GM12878 (cell line): ENCODE measurements around the gene RASA1. TPM values are rescaled to one million over a fixed set of nuclear protein-coding genes. Genes with fewer than 3 reads are reported as not detected.

Experiments
- ATAC-seq: fragments of 200-7000 bp; cut with Tn5 transposase; 3 replicates; pipeline ENCODE4 v1.9.1; 2020; ENCODE audit warnings: mild to moderate bottlenecking, moderate library complexity
- BruUV-seq: library from RNA; stranded (reverse); fragments of 400-500 nt; replicated peaks from 2 replicates; lab custom pipeline; 2021; lab: Mats Ljungman, UMichigan
- CTCF ChIA-PET: fragments of 300-600 bp; sonication (Branson Sonifier 250); formaldehyde crosslinking; extraction: SDS; loops from one replicate; lab custom pipeline; 2021; ENCODE audit warnings: inconsistent platforms; lab: Yijun Ruan, JAX
- POLR2A ChIA-PET: fragments of 350-600 bp; formaldehyde crosslinking; extraction: SDS; loops from one replicate; lab custom pipeline; 2021; ENCODE audit warnings: inconsistent platforms; lab: Charles Lee
- RAD21 ChIA-PET: fragments of 300-600 bp; sonication (Branson Sonifier 250); formaldehyde crosslinking; loops from one replicate; lab custom pipeline; 2023; ENCODE audit warnings: antibody characterized with exemption; ENCODE audit not compliant: unreplicated experiment; lab: Charles Lee
- SMC1A ChIA-PET: fragments of 300-600 bp; sonication (Branson Sonifier 250); formaldehyde crosslinking; loops from one replicate; lab custom pipeline; 2023; ENCODE audit not compliant: unreplicated experiment, uncharacterized antibody; lab: Charles Lee
- DNase-seq: peaks from one replicate; pipeline ENCODE4 v3.0.0-alpha.2; 2011; ENCODE audit warnings: low read depth, low spot score
- FAIRE-seq: peaks from 3 replicates; lab custom pipeline; 2011; peaks lifted over from hg19 to GRCh38; lab: Jason Lieb, UNC
- H2AFZ ChIP-seq: 2 replicates; pipeline ENCODE4 v1.6.0; 2011; ENCODE audit warnings: low read depth, low read length, control low read depth; ENCODE audit not compliant: control insufficient read depth
- H3K27ac ChIP-seq: 2 replicates; pipeline ENCODE4 v1.5.1; 2011; ENCODE audit warnings: control low read depth; ENCODE audit not compliant: control insufficient read depth, insufficient read depth
- H3K27me3 ChIP-seq, 2 experiments: replicated peaks in 1 of 2; 2 replicates each; pipeline versions ENCODE4 v1.6.0 to v1.6.1; 2011; ENCODE audit warnings: low read length in 1 of 2; ENCODE audit not compliant: control insufficient read depth in 2 of 2, insufficient read depth in 2 of 2
- H3K36me3 ChIP-seq, 2 experiments: 2 replicates each; pipeline ENCODE4 v1.5.1; 2011; ENCODE audit warnings: low read length in 1 of 2; ENCODE audit not compliant: control insufficient read depth in 2 of 2, insufficient read depth in 2 of 2
- H3K4me1 ChIP-seq: 2 replicates; pipeline ENCODE4 v1.6.1; 2011; ENCODE audit warnings: mild to moderate bottlenecking, low read length, moderate library complexity, mixed read lengths; ENCODE audit not compliant: control insufficient read depth, insufficient read depth
- H3K4me2 ChIP-seq: 2 replicates; pipeline ENCODE4 v1.6.0; 2011; ENCODE audit warnings: control low read depth; ENCODE audit not compliant: control insufficient read depth, insufficient read depth
- H3K4me3 ChIP-seq: fragments of 200-600 bp; sonication (generic); 2 replicates; pipeline ENCODE4 v1.5.1; 2016
- H3K79me2 ChIP-seq: 2 replicates; pipeline ENCODE4 v1.6.0; 2011; ENCODE audit warnings: low read length; ENCODE audit not compliant: control insufficient read depth, insufficient read depth
- H3K9ac ChIP-seq: 2 replicates; pipeline ENCODE4 v1.8.0; 2011; ENCODE audit warnings: low read length, control low read depth, mixed read lengths; ENCODE audit not compliant: control insufficient read depth, insufficient read depth
- H3K9me3 ChIP-seq: replicated peaks from 3 replicates; pipeline ENCODE4 v1.5.1; 2011; ENCODE audit warnings: mild to moderate bottlenecking, low read length; ENCODE audit not compliant: control insufficient read depth, insufficient read depth
- H4K20me1 ChIP-seq: 2 replicates; pipeline ENCODE4 v1.6.0; 2011; ENCODE audit not compliant: control insufficient read depth, insufficient read depth
- ATF2 ChIP-seq: IDR thresholded peaks from 2 replicates; pipeline ENCODE4 v1.6.1; 2012; ENCODE audit warnings: low read length, inconsistent platforms
- BACH1 ChIP-seq: fragments of 450-650 bp; IDR thresholded peaks from 2 replicates; pipeline ENCODE4 v1.6.1; 2017; ENCODE audit warnings: mild to moderate bottlenecking, borderline replicate concordance
- BRCA1 ChIP-seq: IDR thresholded peaks from 2 replicates; pipeline ENCODE4 v1.6.1; 2011; ENCODE audit warnings: low read depth, low read length, improper control_type of control experiment
- CBX3 ChIP-seq: fragments of 200-600 bp; sonication (generic); IDR thresholded peaks from 2 replicates; pipeline ENCODE4 v1.6.1; 2016; ENCODE audit warnings: low read depth, borderline replicate concordance
- CBX5 ChIP-seq: sonication (generic); IDR thresholded peaks from 2 replicates; pipeline ENCODE4 v1.6.1; 2016; ENCODE audit warnings: low read depth, moderate library complexity, mild to moderate bottlenecking, inconsistent platforms
- CHD4 ChIP-seq: fragments of 200-600 bp; sonication (generic); IDR thresholded peaks from 2 replicates; pipeline ENCODE4 v1.6.1; 2016; ENCODE audit warnings: mild to moderate bottlenecking
- EED ChIP-seq: sonication (generic); IDR thresholded peaks from 2 replicates; pipeline ENCODE4 v1.6.1; 2016; ENCODE audit warnings: antibody characterized with exemption, low read depth
- EZH2 ChIP-seq: IDR thresholded peaks from 2 replicates; pipeline ENCODE4 v1.6.1; 2012; ENCODE audit warnings: low read depth, mild to moderate bottlenecking, control low read depth, inconsistent platforms, low read length, borderline replicate concordance; ENCODE audit not compliant: control insufficient read depth
- JUNB ChIP-seq: IDR thresholded peaks from 2 replicates; pipeline ENCODE4 v1.6.1; 2016; ENCODE audit warnings: antibody characterized with exemption, mild to moderate bottlenecking
- LARP7 ChIP-seq: fragments of 450-650 bp; IDR thresholded peaks from 2 replicates; pipeline ENCODE4 v1.6.1; 2017; ENCODE audit warnings: mild to moderate bottlenecking
- MEF2A ChIP-seq: IDR thresholded peaks from 2 replicates; pipeline ENCODE4 v1.6.1; 2011; ENCODE audit warnings: low read depth, mild to moderate bottlenecking, low read length, moderate library complexity; ENCODE audit not compliant: insufficient read depth
- NFXL1 ChIP-seq: fragments of 450-650 bp; IDR thresholded peaks from 2 replicates; pipeline ENCODE4 v1.6.1; 2017; ENCODE audit warnings: antibody characterized with exemption, mild to moderate bottlenecking, borderline replicate concordance
- RAD21 ChIP-seq: IDR thresholded peaks from 2 replicates; pipeline ENCODE4 v1.6.1; 2011; ENCODE audit warnings: mild to moderate bottlenecking, low read depth, low read length, moderate library complexity; ENCODE audit not compliant: insufficient read depth
- SPI1 ChIP-seq: IDR thresholded peaks from 2 replicates; pipeline ENCODE4 v1.6.1; 2011; ENCODE audit warnings: low read depth, mild to moderate bottlenecking, low read length, moderate library complexity, borderline replicate concordance; ENCODE audit not compliant: insufficient read depth
- STAT3 ChIP-seq: IDR thresholded peaks from 2 replicates; pipeline ENCODE4 v1.6.1; 2011; ENCODE audit warnings: low read depth, low read length, improper control_type of control experiment
- SUZ12 ChIP-seq: fragments of 200-600 bp; sonication (generic); IDR thresholded peaks from one replicate; pipeline ENCODE4 v1.6.1; 2018; ENCODE audit warnings: antibody characterized with exemption, mild to moderate bottlenecking; ENCODE audit not compliant: unreplicated experiment
- ZNF274 ChIP-seq: IDR thresholded peaks from one replicate; pipeline ENCODE4 v1.8.0; 2011; ENCODE audit not compliant: insufficient read length, insufficient read depth
- ZNF687 ChIP-seq: fragments of 450-650 bp; IDR thresholded peaks from 2 replicates; pipeline ENCODE4 v1.6.1; 2017; ENCODE audit warnings: mild to moderate bottlenecking, moderate library complexity
- WGBS: methylation state at CpG from one replicate; pipeline ENCODE4 v1.1.6; 2016; ENCODE audit warnings: low lambda C conversion rate; ENCODE audit not compliant: insufficient replicate concordance, insufficient coverage; ENCODE audit errors: missing lambda C conversion rate; 5-methylcytosine and 5-hydroxymethylcytosine counted together
- in situ Hi-C: fragments of 300-500 bp; cut with MboI; formaldehyde crosslinking; loops from 9 replicates; pipeline ENCODE4 v1.14.3; 2018; ENCODE audit warnings: mixed read lengths
- intact Hi-C: fragments of 100-400 bp; cut with micrococcal nuclease; formaldehyde crosslinking; loops from one replicate; pipeline ENCODE4 v1.14.2; 2022; ENCODE audit not compliant: unreplicated experiment
- polyA plus RNA-seq, 11 experiments: library from polyadenylated mRNA; depleted of rRNA in 4 of 11; unstranded in 6 of 11; stranded (reverse) in 5 of 11; fragments of >200 nt; fragmentation: Nextera tagmentation in 4 of 11; fragmentation: Illumina TruSeq in 1 of 11; extraction: Ambion mirVana in 4 of 11; extraction: Trizol in 1 of 11; gene quantifications; 1 replicate in 1 of 11; 2 replicates in 10 of 11; pipeline versions ENCODE4 v1.2.1 to v1.2.3, GENCODE V29; 2011 to 2016; ENCODE audit warnings: inconsistent platforms in 2 of 11, missing spikeins in 2 of 11, low read depth in 1 of 11
- total RNA-seq, 4 experiments: library from RNA; depleted of rRNA in 3 of 4; stranded (reverse); fragments of >200 nt in 3 of 4; fragmentation: Illumina TruSeq in 1 of 4; extraction: Trizol in 1 of 4; gene quantifications; 2 replicates each; pipeline versions ENCODE4 v1.2.1 to v1.2.3, GENCODE V29; 2013 to 2021

Gene RASA1
- total and polyA plus RNA-seq, 10 of the 15 experiments (the other 5 are each of a cell fraction or from before 2014, with no cell fraction given) = 7.8 to 72.3 (median 21.8) TPM

DNA sequence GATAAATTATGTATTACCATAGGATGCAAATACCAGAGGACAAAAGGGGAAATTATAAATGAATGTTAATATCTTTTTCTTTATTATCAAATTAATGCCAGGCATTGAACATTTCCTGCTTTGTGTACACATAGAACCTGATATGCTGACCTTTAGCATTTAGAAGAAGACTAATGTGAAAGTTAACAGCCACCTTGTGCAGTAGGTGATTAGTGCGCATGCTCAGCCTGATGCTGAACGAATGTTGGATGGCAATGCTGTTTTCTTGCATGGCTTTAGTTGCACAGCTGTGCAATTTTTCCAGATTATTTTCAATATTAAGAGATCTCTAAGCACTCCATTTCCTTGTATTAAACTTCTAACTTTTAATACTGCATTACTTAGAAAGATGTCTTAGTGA is 99.6 kb downstream of the RASA1 start:
- ChIA-PET RAD21 (no interaction called here), SMC1A (interaction anchor here (1.3 to 5.6 kb wide), 2 partner anchors 10 to 296 kb away, joined by 3 to 21 read pairs; no protein-coding TSS in a partner anchor), POLR2A (no interaction called here), CTCF (no interaction called here)
- Histone ChIP-seq H3K27ac (no peak overlapping the region), H3K9ac (no peak overlapping the region), H3K36me3 (peaks cover 0 to 32% of the 10 kb centered on the region in 2 experiments; a peak in 2 of 4 replicates), H2AFZ (no peak overlapping the region), H3K4me2 (no peak overlapping the region), H3K4me1 (no peaks in the 10 kb centered on the region), H3K9me3 (no peaks in the 10 kb centered on the region), H3K79me2 (no peaks in the 10 kb centered on the region), H3K4me3 (no peak overlapping the region), H3K27me3 (no peaks in the 10 kb centered on the region), H4K20me1 (no peaks in the 10 kb centered on the region)
- DNase-seq (no peak), ATAC-seq (no peak), FAIRE-seq (no peak)
- 95% methylated on average over 2 of the region's 2 CpGs for WGBS
- in situ Hi-C loops = no loop called here
- intact Hi-C loops = no loop called here
- TF ChIP-seq BRCA1 = no peak
- no peak for TF ChIP-seq RAD21
- TF ChIP-seq ZNF274 = no peak
- TF ChIP-seq ZNF687 = no peak
- TF ChIP-seq NFXL1 = no peak
- TF ChIP-seq CBX5 = no peak
- no peak for TF ChIP-seq ATF2
- TF ChIP-seq CBX3 = no peak
- TF ChIP-seq SPI1 = no peak
- TF ChIP-seq BACH1 = no peak
- no peak for TF ChIP-seq LARP7
- no peak for TF ChIP-seq EED
- TF ChIP-seq SUZ12 = no peak
- TF ChIP-seq MEF2A = no peak
- TF ChIP-seq JUNB = no peak
- no peak for TF ChIP-seq EZH2
- no peak for TF ChIP-seq CHD4
- no peak for TF ChIP-seq STAT3
- BruUV-seq = no TSS peak
